Peyer's patch (tissue), 4 donors: ENCODE data around the gene POLA1. TPM values are rescaled to one million over a fixed set of nuclear protein-coding genes. Genes with fewer than 3 reads are reported as not detected.

Experiments used
- DNase-seq, 3 donors: peaks; one replicate each; pipeline ENCODE4 v3.0.0-alpha.2; 2017 to 2019
- H3K27ac ChIP-seq, 4 donors: fragments of 200-600 bp; sonication (generic); one replicate each; pipeline ENCODE4 v1.5.1; 2016 to 2019
- H3K27me3 ChIP-seq, 2 donors: fragments of 200-600 bp; sonication (generic); one replicate each; pipeline ENCODE4 v1.5.1; 2019
- H3K36me3 ChIP-seq, 3 donors: fragments of 200-600 bp; sonication (generic); one replicate each; pipeline ENCODE4 v1.5.1; 2016 to 2019
- H3K4me1 ChIP-seq, 4 donors: fragments of 200-600 bp; sonication (generic); one replicate each; pipeline ENCODE4 v1.5.1; 2016 to 2019
- H3K4me3 ChIP-seq, 4 donors: fragments of 200-600 bp; sonication (generic); 1 replicate in 3 of 4; 2 replicates in 1 of 4; pipeline ENCODE4 v1.5.1; 2016 to 2019; ENCODE audit warnings: mild to moderate bottlenecking in 1 of 4
- H3K9me3 ChIP-seq, 4 donors: fragments of 200-600 bp; sonication (generic); one replicate each; pipeline ENCODE4 v1.5.1; 2016 to 2019; ENCODE audit warnings: mild to moderate bottlenecking in 1 of 4
- POLR2A ChIP-seq, 2 donors: fragments of 450-650 bp; IDR thresholded peaks; one replicate each; pipeline ENCODE4 v1.5.1; 2017; ENCODE audit warnings: antibody characterized with exemption in 2 of 2, mild to moderate bottlenecking in 2 of 2, moderate library complexity in 2 of 2
- total RNA-seq, 4 donors: library from RNA; depleted of rRNA; stranded (reverse); fragments of >200 nt; gene quantifications; one replicate each; pipeline ENCODE4 v1.1.0, GENCODE V29; 2016
- TF ChIP-seq, protein P1 (sequence below), 6 experiments: fragments of 450-650 bp in 4 of 6; fragments of 200-600 bp in 2 of 6; sonication (generic) in 1 of 6; IDR thresholded peaks; one replicate each; pipeline ENCODE4 v1.5.1; 2017 to 2019; ENCODE audit warnings: antibody characterized with exemption in 6 of 6, mild to moderate bottlenecking in 3 of 6, moderate library complexity in 1 of 6

The POLA1 gene
- total RNA-seq, 4 donors from 2014 or later, result 5.3 to 51.2 (median 9.5) TPM

DNA sequence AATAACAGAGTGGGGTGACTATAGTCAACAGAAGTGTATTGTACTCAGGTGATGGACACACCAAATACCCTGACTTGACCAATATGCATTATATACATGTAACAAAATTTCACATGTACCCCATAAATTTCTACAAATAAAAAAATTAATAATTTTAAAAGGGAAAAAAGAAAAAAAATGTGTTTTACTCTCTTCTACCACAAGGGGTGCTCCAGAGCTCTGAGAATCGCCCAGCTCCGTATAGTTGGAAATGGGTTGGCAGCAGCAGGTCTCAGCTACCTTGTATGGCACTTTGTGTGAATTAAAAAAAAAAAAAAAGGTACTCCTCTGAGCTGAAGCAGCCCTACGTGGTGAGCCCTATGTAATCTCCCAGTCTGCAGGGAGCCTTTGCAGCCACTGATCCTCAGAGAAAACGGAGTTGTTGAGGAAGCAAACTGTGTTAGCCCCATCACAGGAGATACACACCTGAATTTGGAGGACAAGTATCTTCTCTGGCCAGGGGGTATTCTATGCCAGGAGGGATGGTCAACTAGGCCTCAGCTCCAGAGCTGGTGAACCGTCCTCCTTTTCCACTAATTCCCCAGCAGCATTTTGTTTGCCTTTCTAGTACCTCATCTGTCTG, 17.2 kb upstream of the POLA1 start:
- TF ChIP-seq, protein P1, sequence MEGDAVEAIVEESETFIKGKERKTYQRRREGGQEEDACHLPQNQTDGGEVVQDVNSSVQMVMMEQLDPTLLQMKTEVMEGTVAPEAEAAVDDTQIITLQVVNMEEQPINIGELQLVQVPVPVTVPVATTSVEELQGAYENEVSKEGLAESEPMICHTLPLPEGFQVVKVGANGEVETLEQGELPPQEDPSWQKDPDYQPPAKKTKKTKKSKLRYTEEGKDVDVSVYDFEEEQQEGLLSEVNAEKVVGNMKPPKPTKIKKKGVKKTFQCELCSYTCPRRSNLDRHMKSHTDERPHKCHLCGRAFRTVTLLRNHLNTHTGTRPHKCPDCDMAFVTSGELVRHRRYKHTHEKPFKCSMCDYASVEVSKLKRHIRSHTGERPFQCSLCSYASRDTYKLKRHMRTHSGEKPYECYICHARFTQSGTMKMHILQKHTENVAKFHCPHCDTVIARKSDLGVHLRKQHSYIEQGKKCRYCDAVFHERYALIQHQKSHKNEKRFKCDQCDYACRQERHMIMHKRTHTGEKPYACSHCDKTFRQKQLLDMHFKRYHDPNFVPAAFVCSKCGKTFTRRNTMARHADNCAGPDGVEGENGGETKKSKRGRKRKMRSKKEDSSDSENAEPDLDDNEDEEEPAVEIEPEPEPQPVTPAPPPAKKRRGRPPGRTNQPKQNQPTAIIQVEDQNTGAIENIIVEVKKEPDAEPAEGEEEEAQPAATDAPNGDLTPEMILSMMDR (IDR thresholded peaks at IDR 0.05), result peak in 3 of 6 experiments; percentile 24 to 46 (median 27)
- no peak for TF ChIP-seq POLR2A (IDR thresholded peaks at IDR 0.05)
- no peak for DNase-seq
- Histone ChIP-seq H3K4me1 (no peaks in the 10 kb centered on the region), H3K36me3 (no peaks in the 10 kb centered on the region), H3K9me3 (no peaks in the 10 kb centered on the region), H3K27ac (no peak overlapping the region), H3K4me3 (no peak overlapping the region), H3K27me3 (no peaks in the 10 kb centered on the region)

DNA sequence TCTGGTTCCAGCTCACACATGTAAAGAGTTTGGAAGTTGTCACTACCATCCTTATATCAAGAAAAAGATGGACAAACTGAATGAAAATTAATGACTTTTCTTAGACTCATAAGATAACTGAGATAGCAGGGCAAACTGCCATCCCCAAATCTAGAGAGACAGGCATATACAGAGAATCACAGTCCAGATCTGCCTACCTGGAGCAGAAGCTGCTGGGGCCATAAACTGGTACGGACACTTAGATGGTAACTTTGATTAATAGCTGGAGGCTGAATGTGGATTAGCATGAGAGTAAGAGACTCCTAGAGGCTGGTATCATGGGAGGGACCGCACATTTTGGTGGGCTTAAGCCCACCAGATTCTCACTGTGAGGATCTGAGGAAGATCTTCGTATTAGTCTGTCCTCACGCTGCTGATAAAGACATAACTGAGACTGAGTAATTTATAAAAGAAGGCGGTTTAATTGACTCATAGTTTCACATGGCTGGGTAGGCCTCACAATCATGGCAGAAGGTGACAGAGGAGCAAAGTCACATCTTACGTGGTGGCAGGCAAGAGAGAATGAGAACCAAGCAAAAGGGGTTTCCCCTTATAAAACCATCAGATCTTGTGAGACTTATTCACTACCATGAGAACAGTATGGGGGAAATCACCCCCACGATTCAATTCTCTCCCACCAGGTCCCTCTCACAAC, 10.8 kb upstream of the POLA1 start:
- Histone ChIP-seq H3K27me3 (no peaks in the 10 kb centered on the region), H3K4me3 (no peak overlapping the region), H3K27ac (no peak overlapping the region), H3K9me3 (no peaks in the 10 kb centered on the region), H3K36me3 (no peaks in the 10 kb centered on the region), H3K4me1 (no peaks in the 10 kb centered on the region)
- no peak for TF ChIP-seq POLR2A (IDR thresholded peaks at IDR 0.05)
- TF ChIP-seq, protein P1 (IDR thresholded peaks at IDR 0.05), result no peak
- no peak for DNase-seq

DNA sequence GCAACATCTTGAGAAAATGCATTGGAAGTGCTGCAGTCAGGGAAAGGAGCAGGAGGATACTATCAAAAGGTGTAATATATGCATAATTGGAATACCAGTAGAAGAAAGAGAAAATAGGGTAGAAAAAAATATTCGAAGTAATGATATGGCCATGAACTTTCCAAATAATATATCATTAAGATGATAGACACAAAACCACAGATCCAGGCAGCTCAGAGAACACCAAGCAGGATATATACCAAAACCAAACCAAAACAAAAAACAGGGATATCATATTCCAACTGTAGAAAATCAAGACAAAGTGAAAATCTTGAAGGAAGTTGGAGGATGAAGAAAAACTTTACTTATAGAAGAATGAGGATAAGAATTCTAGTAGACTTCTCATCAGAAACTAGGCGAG, 9.7 kb upstream of the POLA1 start:
- Histone ChIP-seq H3K27ac (no peak overlapping the region), H3K27me3 (no peaks in the 10 kb centered on the region), H3K4me3 (no peak overlapping the region), H3K4me1 (no peaks in the 10 kb centered on the region), H3K36me3 (no peaks in the 10 kb centered on the region), H3K9me3 (no peaks in the 10 kb centered on the region)
- DNase-seq, result no peak
- TF ChIP-seq, protein P1 (IDR thresholded peaks at IDR 0.05), result no peak
- no peak for TF ChIP-seq POLR2A (IDR thresholded peaks at IDR 0.05)

DNA sequence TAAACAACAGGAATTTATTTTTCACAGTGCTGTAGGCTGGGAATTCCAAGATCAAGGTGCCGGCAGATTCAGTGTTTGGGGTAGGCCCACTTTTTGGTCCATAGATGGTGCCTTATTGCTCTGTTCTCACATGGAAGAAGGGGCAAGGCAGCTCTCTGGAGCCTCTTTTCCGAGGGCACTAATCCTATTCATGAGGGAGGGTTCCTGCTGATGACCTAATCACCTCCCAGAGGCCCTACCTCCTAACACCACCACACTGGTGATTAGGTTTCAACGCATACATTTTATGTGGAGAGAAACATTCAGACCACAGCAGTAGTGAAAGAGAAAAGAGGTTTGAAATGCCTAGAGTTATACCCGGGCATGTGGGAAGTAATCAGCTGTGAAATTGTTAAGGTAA, 1.4 kb upstream of the POLA1 start:
- H3K4me3 ChIP-seq, result no peak overlapping the region
- TF ChIP-seq, protein P1 (IDR thresholded peaks at IDR 0.05), result no peak
- no peak for TF ChIP-seq POLR2A (IDR thresholded peaks at IDR 0.05)
- H3K36me3 ChIP-seq, result no peaks in the 10 kb centered on the region
- no peaks in the 10 kb centered on the region for H3K27me3 ChIP-seq
- no peaks in the 10 kb centered on the region for H3K4me1 ChIP-seq
- no peak for DNase-seq
- H3K27ac ChIP-seq, result no peak overlapping the region
- H3K9me3 ChIP-seq, result no peaks in the 10 kb centered on the region

DNA sequence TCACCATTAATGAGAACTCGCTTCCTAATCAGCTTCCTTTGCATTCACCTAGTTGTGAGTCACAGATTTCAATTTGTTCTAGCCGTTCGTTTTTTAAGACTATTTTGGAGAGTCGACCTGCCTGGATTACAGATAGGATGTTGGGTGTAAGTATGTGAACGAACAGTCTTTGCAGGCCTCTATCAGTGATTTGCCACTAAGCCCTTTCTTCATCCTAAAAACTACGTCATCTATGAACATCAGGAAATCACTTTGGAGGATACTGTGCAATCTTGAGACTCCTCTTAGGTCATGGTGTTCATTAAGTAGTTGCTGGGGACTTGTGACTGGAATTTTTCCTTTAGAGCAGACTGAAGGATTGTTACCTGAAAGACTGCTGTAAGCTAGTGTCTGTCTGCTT, 1.1 kb downstream of the POLA1 start:
- Histone ChIP-seq H3K4me3 (peak overlapping the region in 1 of 4 donors; percentile 76), H3K36me3 (no peaks in the 10 kb centered on the region), H3K27ac (no peak overlapping the region), H3K9me3 (no peaks in the 10 kb centered on the region), H3K4me1 (no peaks in the 10 kb centered on the region), H3K27me3 (no peaks in the 10 kb centered on the region)
- DNase-seq, result no peak
- TF ChIP-seq, protein P1 (IDR thresholded peaks at IDR 0.05), result no peak
- TF ChIP-seq POLR2A (IDR thresholded peaks at IDR 0.05), result no peak
